Vagina (tissue), 2 donors: ENCODE results near the gene KRT33A. TPM values are rescaled to one million over a fixed set of nuclear protein-coding genes. Genes with fewer than 3 reads are reported as not detected.

Experiments
- DNase-seq, 2 donors: peaks; one replicate each; pipeline ENCODE4 v3.0.0-alpha.2; 2017; ENCODE audit errors: extremely low spot score in 2 of 2
- H3K27ac ChIP-seq: fragments of 200-600 bp; sonication (generic); one replicate; pipeline ENCODE4 v1.5.1; 2019
- H3K27me3 ChIP-seq: fragments of 200-600 bp; sonication (generic); one replicate; pipeline ENCODE4 v1.5.1; 2019
- H3K36me3 ChIP-seq, 2 donors: fragments of 200-600 bp; sonication (generic); one replicate each; pipeline ENCODE4 v1.5.1; 2017 to 2019
- H3K4me1 ChIP-seq: fragments of 200-600 bp; sonication (generic); one replicate; pipeline ENCODE4 v1.5.1; 2019
- H3K4me3 ChIP-seq, 2 donors: fragments of 200-600 bp; sonication (generic); 1 replicate in 1 of 2; 2 replicates in 1 of 2; pipeline ENCODE4 v1.5.1; 2016 to 2019
- H3K9me3 ChIP-seq: fragments of 200-600 bp; sonication (generic); one replicate; pipeline ENCODE4 v1.5.1; 2019
- CTCF ChIP-seq, 3 experiments: fragments of 450-650 bp in 2 of 3; fragments of 200-600 bp in 1 of 3; sonication (generic) in 1 of 3; IDR thresholded peaks; one replicate each; pipeline ENCODE4 v1.5.1; 2017 to 2019; ENCODE audit warnings: antibody characterized with exemption in 3 of 3, mild to moderate bottlenecking in 2 of 3, moderate library complexity in 2 of 3
- POLR2A ChIP-seq, 2 donors: fragments of 450-650 bp; IDR thresholded peaks; one replicate each; pipeline ENCODE4 v1.6.1; 2017; ENCODE audit warnings: antibody characterized with exemption in 2 of 2, mild to moderate bottlenecking in 2 of 2, moderate library complexity in 2 of 2
- POLR2AphosphoS5 ChIP-seq, 2 donors: sonication (generic); formaldehyde crosslinking; IDR thresholded peaks; one replicate each; pipeline ENCODE4 v1.9.0; 2017; ENCODE audit warnings: antibody characterized with exemption in 2 of 2, mild to moderate bottlenecking in 2 of 2, low read depth in 1 of 2; ENCODE audit not compliant: insufficient read depth in 1 of 2
- intact Hi-C: fragments of 100-400 bp; cut with DNase I; formaldehyde crosslinking; loops from one replicate; pipeline ENCODE4 v1.15.1; 2023
- total RNA-seq: library from RNA; depleted of rRNA; stranded (reverse); fragments of >200 nt; gene quantifications from one replicate; pipeline ENCODE4 v1.2.3, GENCODE V29; 2016

The KRT33A gene
- total RNA-seq, 1 donor from 2014 or later = 1.5 TPM

GRCh38 chr17:41393826-41394225 is 43.2 kb upstream of the KRT33A start:
- no peak overlapping the region for H3K4me3 ChIP-seq

GRCh38 chr17:41393294-41393693 is 42.7 kb upstream of the KRT33A start:
- Histone ChIP-seq H3K9me3 (no peaks in the 10 kb centered on the region), H3K27ac (peak overlapping the region; percentile 51), H3K4me1 (peaks cover 22% of the 10 kb centered on the region), H3K27me3 (no peaks in the 10 kb centered on the region), H3K4me3 (no peak overlapping the region), H3K36me3 (no peaks in the 10 kb centered on the region)
- intact Hi-C loops = no loop called here
- no peak for TF ChIP-seq POLR2AphosphoS5 (IDR thresholded peaks at IDR 0.05; ENCODE audit: insufficient read depth in 1 of 2, low read depth in 1 of 2)
- TF ChIP-seq CTCF (IDR thresholded peaks at IDR 0.05) = no peak
- no peak for TF ChIP-seq POLR2A (IDR thresholded peaks at IDR 0.05)
- no peak for DNase-seq

More at GRCh38 chr17:41393826-41394225, 43.2 kb upstream of the KRT33A start:
- intact Hi-C loops = no loop called here
- Histone ChIP-seq H3K9me3 (no peaks in the 10 kb centered on the region), H3K27ac (peak overlapping the region; percentile 51), H3K4me1 (peaks cover 22% of the 10 kb centered on the region), H3K27me3 (no peaks in the 10 kb centered on the region), H3K36me3 (no peaks in the 10 kb centered on the region)
- no peak for TF ChIP-seq POLR2AphosphoS5 (IDR thresholded peaks at IDR 0.05; ENCODE audit: insufficient read depth in 1 of 2, low read depth in 1 of 2)
- TF ChIP-seq CTCF (IDR thresholded peaks at IDR 0.05) = no peak
- no peak for TF ChIP-seq POLR2A (IDR thresholded peaks at IDR 0.05)
- DNase-seq = no peak

GRCh38 chr17:41392278-41392677 is 41.6 kb upstream of the KRT33A start:
- Histone ChIP-seq H3K36me3 (no peaks in the 10 kb centered on the region), H3K4me3 (no peak overlapping the region), H3K9me3 (no peaks in the 10 kb centered on the region), H3K27me3 (no peaks in the 10 kb centered on the region), H3K4me1 (peaks cover 22% of the 10 kb centered on the region), H3K27ac (no peak overlapping the region)
- TF ChIP-seq POLR2AphosphoS5 (IDR thresholded peaks at IDR 0.05; ENCODE audit: insufficient read depth in 1 of 2, low read depth in 1 of 2) = no peak
- TF ChIP-seq CTCF (IDR thresholded peaks at IDR 0.05) = no peak
- TF ChIP-seq POLR2A (IDR thresholded peaks at IDR 0.05) = no peak
- intact Hi-C loops = no loop called here
- DNase-seq = no peak

GRCh38 chr17:41391535-41391934 is 40.9 kb upstream of the KRT33A start:
- no peak overlapping the region for H3K4me3 ChIP-seq
- H3K4me1 ChIP-seq = peaks cover 22% of the 10 kb centered on the region
- H3K27ac ChIP-seq = no peak overlapping the region
- H3K27me3 ChIP-seq = no peaks in the 10 kb centered on the region
- H3K36me3 ChIP-seq = no peaks in the 10 kb centered on the region
- intact Hi-C loops = no loop called here
- no peak for TF ChIP-seq CTCF (IDR thresholded peaks at IDR 0.05)
- TF ChIP-seq POLR2A (IDR thresholded peaks at IDR 0.05) = no peak
- TF ChIP-seq POLR2AphosphoS5 (IDR thresholded peaks at IDR 0.05; ENCODE audit: insufficient read depth in 1 of 2, low read depth in 1 of 2) = no peak
- no peak for DNase-seq
- no peaks in the 10 kb centered on the region for H3K9me3 ChIP-seq

- intact Hi-C loops = no loop called here
- no peak overlapping the region for H3K27ac ChIP-seq
- H3K9me3 ChIP-seq = no peaks in the 10 kb centered on the region
- no peak overlapping the region for H3K4me3 ChIP-seq
- H3K4me1 ChIP-seq = peaks cover 19% of the 10 kb centered on the region
- DNase-seq = peak in 1 of 2 donors; percentile 29
- no peaks in the 10 kb centered on the region for H3K36me3 ChIP-seq
- H3K27me3 ChIP-seq = no peaks in the 10 kb centered on the region
- TF ChIP-seq POLR2A (IDR thresholded peaks at IDR 0.05) (no peak), CTCF (IDR thresholded peaks at IDR 0.05) (no peak), POLR2AphosphoS5 (IDR thresholded peaks at IDR 0.05; ENCODE audit: insufficient read depth in 1 of 2, low read depth in 1 of 2) (no peak)
These were observed 39.8 kb upstream of the KRT33A start for GRCh38 chr17:41390411-41390938.
